HG02943 (cell line): ENCODE data around the gene RUNX1.

Experiments used
- ATAC-seq: cut with Tn5 transposase; IDR thresholded peaks from one replicate; pipeline ENCODE4 v1.9.1; 2021; ENCODE audit warnings: mild to moderate bottlenecking, low read depth, moderate library complexity; ENCODE audit not compliant: unreplicated experiment

Gene RUNX1

GRCh38 chr21:34869545-34869944 lies 179.6 kb downstream of the RUNX1 start:
- ATAC-seq, result no peak

GRCh38 chr21:34867785-34868184 lies 181.3 kb downstream of the RUNX1 start:
- no peak for ATAC-seq

- peak; percentile 91 for ATAC-seq
These were observed 183.5 kb downstream of the RUNX1 start for GRCh38 chr21:34865400-34866241.

- ATAC-seq, result no peak
These were observed 184.5 kb downstream of the RUNX1 start for GRCh38 chr21:34864370-34865149.

GRCh38 chr21:34862951-34863350 lies 186.2 kb downstream of the RUNX1 start:
- ATAC-seq, result no peak

- no peak for ATAC-seq
These were observed 187.8 kb downstream of the RUNX1 start for GRCh38 chr21:34861258-34861657.

GRCh38 chr21:34859976-34860653 lies 189.0 kb downstream of the RUNX1 start:
- no peak for ATAC-seq

GRCh38 chr21:34858559-34858958 lies 190.5 kb downstream of the RUNX1 start:
- ATAC-seq, result no peak

GRCh38 chr21:34857874-34858273 lies 191.2 kb downstream of the RUNX1 start:
- ATAC-seq, result no peak

GRCh38 chr21:34857122-34857713 lies 191.9 kb downstream of the RUNX1 start:
- no peak for ATAC-seq

- no peak for ATAC-seq
These were observed 196.7 kb downstream of the RUNX1 start for GRCh38 chr21:34852448-34852847.

- ATAC-seq, result no peak
These were observed 198.9 kb downstream of the RUNX1 start for GRCh38 chr21:34850166-34850690.

GRCh38 chr21:34846601-34847112 lies 202.4 kb downstream of the RUNX1 start:
- ATAC-seq, result no peak

GRCh38 chr21:34845521-34846451 lies 203.3 kb downstream of the RUNX1 start:
- peak; percentile 83 for ATAC-seq

GRCh38 chr21:34844924-34845238 lies 204.2 kb downstream of the RUNX1 start:
- no peak for ATAC-seq

- ATAC-seq, result no peak
These were observed 204.8 kb downstream of the RUNX1 start for GRCh38 chr21:34844013-34844923.

- ATAC-seq, result no peak
These were observed 205.5 kb downstream of the RUNX1 start for GRCh38 chr21:34843562-34843961.

GRCh38 chr21:34841154-34841553 lies 207.9 kb downstream of the RUNX1 start:
- no peak for ATAC-seq
